HepG2 (cell line): ENCODE results near the gene ZDHHC7. TPM values are rescaled to one million over a fixed set of nuclear protein-coding genes. Genes with fewer than 3 reads are reported as not detected.

Source experiments
- CBX1 ChIP-seq: IDR thresholded peaks from one replicate; pipeline ENCODE4 v1.6.1; 2016; ENCODE audit warnings: antibody characterized with exemption, low read depth
- DPF2 ChIP-seq: sonication (generic); formaldehyde crosslinking; IDR thresholded peaks from 2 replicates; pipeline ENCODE4 v1.4.0; 2020; ENCODE audit warnings: mild to moderate bottlenecking, low read depth, missing genetic modification reagents, borderline replicate concordance
- PBX2 ChIP-seq: IDR thresholded peaks from 2 replicates; pipeline ENCODE4 v1.6.1; 2016; ENCODE audit warnings: control low read depth
- RERE ChIP-seq: IDR thresholded peaks from 2 replicates; pipeline ENCODE4 v1.6.1; 2016; ENCODE audit warnings: low read depth, missing genetic modification reagents, missing compliant biosample characterization
- SYNCRIP ChIP-seq: fragments of 200-400 bp; formaldehyde crosslinking; IDR thresholded peaks from 2 replicates; pipeline ENCODE4 v1.6.1; 2018; ENCODE audit warnings: mild to moderate bottlenecking, low read depth, low read length; ENCODE audit not compliant: insufficient read depth
- TP53 ChIP-seq: sonication (generic); formaldehyde crosslinking; conservative IDR thresholded peaks from 2 replicates; pipeline ENCODE4 v1.4.0; 2020; ENCODE audit warnings: missing genetic modification reagents
- ZBTB14 ChIP-seq: sonication (generic); formaldehyde crosslinking; IDR thresholded peaks from 2 replicates; pipeline ENCODE4 v1.4.0; 2020; ENCODE audit warnings: missing genetic modification reagents
- ZBTB42 ChIP-seq: sonication (generic); formaldehyde crosslinking; IDR thresholded peaks from 2 replicates; pipeline ENCODE4 v1.5.0; 2020; ENCODE audit warnings: mild to moderate bottlenecking, missing genetic modification reagents
- ZNF280D ChIP-seq: sonication (generic); formaldehyde crosslinking; IDR thresholded peaks from 2 replicates; pipeline ENCODE4 v1.5.1; 2020; ENCODE audit warnings: mild to moderate bottlenecking, missing genetic modification reagents
- ZNF281 ChIP-seq: sonication (generic); formaldehyde crosslinking; IDR thresholded peaks from 2 replicates; pipeline ENCODE4 v1.4.0; 2020; ENCODE audit warnings: missing genetic modification reagents, borderline replicate concordance
- ZNF350 ChIP-seq: sonication (generic); formaldehyde crosslinking; IDR thresholded peaks from 2 replicates; pipeline ENCODE4 v1.4.0; 2020; ENCODE audit warnings: mild to moderate bottlenecking, low read depth, missing genetic modification reagents, borderline replicate concordance
- ZNF672 ChIP-seq: sonication (generic); formaldehyde crosslinking; IDR thresholded peaks from 2 replicates; pipeline ENCODE4 v1.8.1; 2022; ENCODE audit warnings: missing genetic modification reagents
- polyA plus RNA-seq, 8 experiments: library from polyadenylated mRNA; depleted of rRNA in 3 of 8; stranded (reverse) in 7 of 8; unstranded in 1 of 8; fragments of >200 nt; fragmentation: Illumina TruSeq in 4 of 8; extraction: Trizol in 4 of 8; gene quantifications; 2 replicates each; pipeline versions ENCODE4 v1.2.1 to v1.2.3, GENCODE V29; 2011 to 2016; ENCODE audit warnings: low read depth in 4 of 8, missing spikeins in 1 of 8, mixed read lengths in 1 of 8; ENCODE audit not compliant: insufficient read depth in 1 of 8
- total RNA-seq, 5 experiments: library from RNA; depleted of rRNA; stranded (reverse); fragments of >200 nt; fragmentation: Illumina TruSeq; extraction: Trizol; gene quantifications; 2 replicates each; pipeline ENCODE4 v1.2.3, GENCODE V29; 2016; ENCODE audit warnings: low read depth in 1 of 5
- TF ChIP-seq, protein P1 (sequence below): sonication (generic); formaldehyde crosslinking; IDR thresholded peaks from 2 replicates; pipeline ENCODE4 v1.4.0; 2020; ENCODE audit warnings: missing genetic modification reagents, mild to moderate bottlenecking, borderline replicate concordance

ZDHHC7 gene
- total and polyA plus RNA-seq, 2 of the 13 experiments (the other 11 are each of a cell fraction or from before 2014, with no cell fraction given), result 46.8 to 67.6 TPM

DNA sequence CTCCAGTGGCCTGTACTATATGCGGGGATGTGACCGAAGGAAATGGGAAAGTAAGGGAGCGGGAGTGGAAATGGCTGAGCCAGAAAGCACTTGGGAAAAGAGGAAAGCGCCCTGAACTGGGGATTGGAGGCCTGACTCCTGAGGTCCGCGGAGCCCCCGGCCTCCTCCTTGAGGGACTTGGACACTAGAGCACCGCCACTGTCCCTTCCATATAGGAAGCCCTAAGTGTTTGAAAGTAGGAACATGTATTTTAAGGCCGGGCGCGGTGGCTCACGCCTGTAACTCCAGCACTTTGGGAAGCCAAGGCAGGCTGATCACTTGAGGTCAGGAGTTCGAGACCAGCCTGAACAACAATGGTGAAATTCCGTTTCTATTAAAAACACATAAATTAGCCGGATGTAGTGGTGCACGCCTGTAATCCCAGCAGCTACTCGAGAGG, 530 bp upstream of the ZDHHC7 start (continued):
- TF ChIP-seq RERE (CRISPR knock-in tag) (no peak), ZNF350 (CRISPR knock-in tag) (0 out of 2 replicates have a peak, but pooled peaks have one; percentile 13), TP53 (CRISPR knock-in tag) (no peak), DPF2 (CRISPR knock-in tag) (no peak), ZBTB14 (0 out of 2 replicates have a peak, but pooled peaks have one; percentile 10), CBX1 (no peak), ZBTB42 (CRISPR knock-in tag) (0 out of 2 replicates have a peak, but pooled peaks have one; percentile 33), SYNCRIP (no peak), ZNF672 (no peak), ZNF280D (CRISPR knock-in tag) (peak; percentile 40), ZNF281 (0 out of 2 replicates have a peak, but pooled peaks have one; percentile 4), PBX2 (CRISPR knock-in tag) (no peak)
- TF ChIP-seq, protein P1, sequence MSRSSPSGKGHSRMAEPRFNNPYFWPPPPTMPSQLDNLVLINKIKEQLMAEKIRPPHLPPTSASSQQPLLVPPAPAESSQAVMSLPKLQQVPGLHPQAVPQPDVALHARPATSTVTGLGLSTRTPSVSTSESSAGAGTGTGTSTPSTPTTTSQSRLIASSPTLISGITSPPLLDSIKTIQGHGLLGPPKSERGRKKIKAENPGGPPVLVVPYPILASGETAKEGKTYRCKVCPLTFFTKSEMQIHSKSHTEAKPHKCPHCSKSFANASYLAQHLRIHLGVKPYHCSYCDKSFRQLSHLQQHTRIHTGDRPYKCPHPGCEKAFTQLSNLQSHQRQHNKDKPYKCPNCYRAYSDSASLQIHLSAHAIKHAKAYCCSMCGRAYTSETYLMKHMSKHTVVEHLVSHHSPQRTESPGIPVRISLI (CRISPR knock-in tag), result 0 out of 2 replicates have a peak, but pooled peaks have one; percentile 13
